ENCODE data around the gene PPIF.

The PPIF gene

GRCh38 chr10:79340646-79341244 lies 6.5 kb upstream of the PPIF start:
- TF ChIP-seq CTCF (IDR thresholded peaks at IDR 0.05; ENCODE audit: low read depth, low read length), result no peak

DNA sequence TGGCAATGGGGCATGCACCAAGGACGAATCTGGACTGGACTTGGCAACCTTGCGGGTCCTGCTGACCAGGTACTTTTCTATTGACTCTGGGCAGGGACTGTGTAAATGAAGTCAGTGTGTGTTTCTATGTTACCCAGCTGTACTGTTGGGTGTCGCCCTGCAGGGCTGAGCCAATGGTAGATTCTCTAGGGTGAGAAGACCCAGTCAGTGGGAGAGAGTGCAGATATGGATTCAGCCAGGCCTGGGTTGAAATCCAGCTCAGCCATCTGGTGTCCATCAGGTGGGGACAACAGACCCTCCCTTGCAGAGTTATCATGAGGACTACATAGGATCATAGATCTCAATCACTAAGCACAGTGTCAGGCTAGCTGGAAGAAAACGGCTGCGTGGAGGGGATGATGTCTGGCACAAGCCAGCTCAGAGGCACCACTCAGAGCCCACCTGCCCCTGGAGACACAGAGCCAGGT lies 4.9 kb upstream of the PPIF start:
- no peak for DNase-seq (ENCODE audit: extremely low read depth, low read depth)
- no peak for TF ChIP-seq CTCF (IDR thresholded peaks at IDR 0.05; ENCODE audit: low read depth, low read length)

More at GRCh38 chr10:79340646-79341244, 6.5 kb upstream of the PPIF start:
- DNase-seq (ENCODE audit: extremely low read depth, low read depth), result no peak

DNA sequence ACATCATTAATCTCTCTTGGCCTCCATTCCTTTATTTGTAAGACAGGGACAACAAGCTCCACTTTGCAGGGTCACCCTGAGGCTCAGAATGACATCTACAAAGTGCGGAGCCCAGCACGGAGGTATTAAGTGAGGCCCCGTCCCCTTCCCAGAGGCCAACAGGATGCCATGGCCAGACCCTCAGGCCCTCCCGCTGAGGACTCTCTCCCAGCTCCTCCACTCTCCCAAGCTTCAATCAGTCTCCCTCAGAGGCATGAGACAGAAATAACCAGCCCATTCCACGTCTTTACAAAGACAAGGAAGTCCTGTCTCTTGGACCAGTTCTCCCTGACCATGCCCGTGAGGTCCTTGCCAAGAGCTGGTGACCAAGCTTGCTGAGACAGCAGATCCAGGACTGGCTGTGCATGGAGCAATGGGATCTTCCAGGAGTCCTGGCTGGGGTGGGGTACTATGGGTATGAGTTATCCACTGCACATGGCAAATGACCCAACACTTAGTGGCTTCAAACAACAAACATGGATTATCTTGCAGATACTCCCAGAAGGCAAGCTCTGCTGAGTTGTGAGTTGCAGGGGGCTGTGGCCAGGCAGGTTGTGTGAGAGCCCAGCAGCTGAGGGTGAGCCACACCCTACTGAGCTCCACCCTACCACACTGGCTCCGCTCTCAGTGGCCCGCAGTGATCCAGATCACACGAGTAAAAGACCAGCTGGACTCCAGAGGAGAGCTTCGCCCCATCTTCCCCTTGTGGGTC lies 4.3 kb upstream of the PPIF start:
- no peak for DNase-seq (ENCODE audit: extremely low read depth, low read depth)
- no peak for TF ChIP-seq CTCF (IDR thresholded peaks at IDR 0.05; ENCODE audit: low read depth, low read length)

DNA sequence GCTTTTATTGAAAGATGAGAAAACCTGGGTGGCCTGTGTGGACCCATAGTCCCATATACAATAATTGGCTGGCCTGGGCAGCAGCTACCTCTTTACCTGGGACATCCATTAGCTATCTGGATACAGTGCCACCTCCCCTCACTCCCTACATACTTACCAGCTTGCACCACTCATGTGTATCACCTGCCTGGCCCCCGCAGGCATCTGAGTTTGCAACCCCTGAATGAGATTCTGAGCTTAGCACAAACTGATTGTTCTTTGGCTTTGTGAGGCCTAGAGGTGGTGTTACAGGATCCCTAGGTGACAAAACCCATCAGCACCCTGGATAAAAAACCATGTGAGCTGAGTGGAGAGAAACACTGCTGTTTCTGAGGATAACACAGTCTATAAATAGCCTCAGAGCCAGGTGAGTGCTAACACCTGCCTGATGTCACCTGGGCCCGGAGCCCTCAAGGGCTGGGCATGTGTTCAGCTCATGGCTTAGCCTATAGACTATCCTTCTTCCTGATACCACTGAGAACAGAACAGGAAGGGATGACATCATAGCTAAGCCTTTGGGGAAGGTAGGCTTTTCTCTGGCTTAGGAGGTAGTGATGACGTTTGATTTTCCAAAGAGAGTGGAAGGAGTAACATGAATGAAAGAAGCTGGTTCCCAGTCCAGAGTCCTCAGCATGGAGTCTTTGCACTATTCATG lies 2.6 kb upstream of the PPIF start:
- TF ChIP-seq CTCF (IDR thresholded peaks at IDR 0.05; ENCODE audit: low read depth, low read length), result no peak
- DNase-seq (ENCODE audit: extremely low read depth, low read depth), result no peak

- no peak for TF ChIP-seq CTCF (IDR thresholded peaks at IDR 0.05; ENCODE audit: low read depth, low read length)
- DNase-seq (ENCODE audit: extremely low read depth, low read depth), result no peak
These were observed 1.8 kb upstream of the PPIF start for GRCh38 chr10:79345241-79346011.

DNA sequence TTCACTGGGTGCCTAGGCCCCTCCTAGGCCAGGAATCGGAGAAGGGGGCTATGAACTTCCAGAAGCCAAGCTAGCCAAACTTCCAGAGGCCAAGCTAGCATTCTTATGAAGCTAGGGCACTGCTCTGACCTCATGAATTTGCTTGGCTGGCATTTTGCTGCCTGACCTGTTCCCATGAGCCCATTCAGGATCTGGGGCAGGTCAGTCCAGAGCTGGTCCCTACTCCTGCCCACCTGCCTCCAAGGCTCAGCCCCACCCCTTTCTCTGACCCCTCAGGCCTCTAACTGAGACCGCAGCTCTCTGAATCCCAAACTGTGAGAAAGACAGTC lies 1.3 kb upstream of the PPIF start:
- no peak for DNase-seq (ENCODE audit: extremely low read depth, low read depth)
- TF ChIP-seq CTCF (IDR thresholded peaks at IDR 0.05; ENCODE audit: low read depth, low read length), result no peak
